GM12878 (cell line): ENCODE data around the gene AKR1C4.

Experiments
- CHD2 ChIP-seq: IDR thresholded peaks from 2 replicates; pipeline ENCODE4 v1.6.1; 2011; ENCODE audit warnings: low read depth, low read length, improper control_type of control experiment, borderline replicate concordance
- CTCF ChIP-seq, 3 experiments: IDR thresholded peaks in 2 of 3; conservative IDR thresholded peaks in 1 of 3; 2 replicates each; pipeline ENCODE4 v1.5.1; 2011; ENCODE audit warnings: low read depth in 3 of 3, low read length in 3 of 3, mild to moderate bottlenecking in 3 of 3, control low read depth in 2 of 3, moderate library complexity in 2 of 3, inconsistent platforms in 1 of 3, mixed read lengths in 1 of 3; ENCODE audit not compliant: control insufficient read depth in 2 of 3, insufficient read depth in 1 of 3; ENCODE audit errors: extremely low read depth in 1 of 3
- HDAC6 ChIP-seq: fragments of 200-600 bp; sonication (generic); IDR thresholded peaks from one replicate; pipeline ENCODE4 v1.8.0; 2017; ENCODE audit warnings: antibody characterized with exemption; ENCODE audit not compliant: unreplicated experiment
- IRF4 ChIP-seq: IDR thresholded peaks from 2 replicates; pipeline ENCODE4 v1.6.1; 2011; ENCODE audit warnings: low read depth, low read length
- JUND ChIP-seq: IDR thresholded peaks from 2 replicates; pipeline ENCODE4 v1.6.1; 2012; ENCODE audit warnings: low read depth, mild to moderate bottlenecking, low read length, improper control_type of control experiment, moderate library complexity
- PBX3 ChIP-seq: IDR thresholded peaks from 2 replicates; pipeline ENCODE4 v1.6.1; 2011; ENCODE audit warnings: mild to moderate bottlenecking, low read depth, low read length, moderate library complexity; ENCODE audit not compliant: insufficient replicate concordance
- POLR2A ChIP-seq: IDR thresholded peaks from 2 replicates; pipeline ENCODE4 v1.6.1; 2011; ENCODE audit warnings: low read depth, mild to moderate bottlenecking, low read length
- RFX5 ChIP-seq: IDR thresholded peaks from 2 replicates; pipeline ENCODE4 v1.6.1; 2011; ENCODE audit warnings: low read depth, low read length, improper control_type of control experiment
- SMC3 ChIP-seq: IDR thresholded peaks from 2 replicates; pipeline ENCODE4 v1.6.1; 2011; ENCODE audit warnings: low read length, improper control_type of control experiment, borderline replicate concordance
- ZBTB40 ChIP-seq: fragments of 450-650 bp; IDR thresholded peaks from 2 replicates; pipeline ENCODE4 v1.6.1; 2016; ENCODE audit warnings: mild to moderate bottlenecking, moderate library complexity, borderline replicate concordance

GRCh38 chr10:5183923-5184322 is 12.7 kb upstream of the AKR1C4 start:
- TF ChIP-seq ZBTB40 (no peak), POLR2A (no peak), SMC3 (no peak), JUND (no peak), HDAC6 (no peak), RFX5 (no peak), CTCF (IDR thresholded peaks at IDR 0.05 in 2 of 3, conservative IDR thresholded peaks at IDR 0.05 in 1 of 3; ENCODE audit: control insufficient read depth in 2 of 3, extremely low read depth in 1 of 3, insufficient read depth in 1 of 3, low read depth in 3 of 3, low read length in 3 of 3) (no peak), CHD2 (no peak), IRF4 (no peak), PBX3 (no peak)
